HUES64 (cell line): ENCODE measurements around the gene PFKP.

Experiments used
- H3K27ac ChIP-seq: 2 replicates; pipeline ENCODE4 v1.7.0; 2013; ENCODE audit warnings: low read depth, low read length, inconsistent platforms
- H3K27me3 ChIP-seq: 2 replicates; pipeline ENCODE4 v1.6.1; 2013; ENCODE audit warnings: mild to moderate bottlenecking, low read length; ENCODE audit not compliant: insufficient read depth
- H3K36me3 ChIP-seq: 2 replicates; pipeline ENCODE4 v1.6.1; 2013; ENCODE audit warnings: mild to moderate bottlenecking, low read length; ENCODE audit not compliant: insufficient read depth
- H3K4me1 ChIP-seq: 2 replicates; pipeline ENCODE4 v1.6.1; 2013; ENCODE audit warnings: mild to moderate bottlenecking, low read length, moderate library complexity; ENCODE audit not compliant: insufficient read depth
- H3K4me3 ChIP-seq: 2 replicates; pipeline ENCODE4 v1.5.1; 2013; ENCODE audit warnings: mild to moderate bottlenecking, low read length, moderate library complexity
- H3K9ac ChIP-seq: 2 replicates; pipeline ENCODE4 v1.6.1; 2013; ENCODE audit warnings: mild to moderate bottlenecking, low read depth, low read length
- H3K9me3 ChIP-seq: 2 replicates; pipeline ENCODE4 v1.6.1; 2013; ENCODE audit warnings: low read depth, low read length; ENCODE audit not compliant: insufficient read depth
- WGBS: fragments of 150-250, 120-280 bp; methylation state at CpG from one replicate; pipeline ENCODE4 v1.1.7; 2013; ENCODE audit warnings: missing lambda C conversion rate; 5-methylcytosine and 5-hydroxymethylcytosine counted together

The PFKP gene

GRCh38 chr10:3122486-3123205 is 55.3 kb downstream of the PFKP start:
- H3K27ac ChIP-seq: no peak overlapping the region
- no peak overlapping the region for H3K4me3 ChIP-seq
- H3K36me3 ChIP-seq: peaks cover 91% of the 10 kb centered on the region
- 95% methylated on average over 27 of the region's 27 CpGs for WGBS
- H3K4me1 ChIP-seq: no peaks in the 10 kb centered on the region; the same call in 1 of the 2 replicates
- H3K9ac ChIP-seq: no peak overlapping the region
- no peaks in the 10 kb centered on the region for H3K27me3 ChIP-seq
- H3K9me3 ChIP-seq: no peaks in the 10 kb centered on the region

GRCh38 chr10:3123571-3124411 is 56.4 kb downstream of the PFKP start:
- H3K36me3 ChIP-seq: peaks cover 94% of the 10 kb centered on the region
- H3K4me1 ChIP-seq: no peaks in the 10 kb centered on the region; the same call in 1 of the 2 replicates
- no peak overlapping the region for H3K9ac ChIP-seq
- no peaks in the 10 kb centered on the region for H3K9me3 ChIP-seq
- no peak overlapping the region for H3K27ac ChIP-seq
- H3K4me3 ChIP-seq: no peak overlapping the region
- WGBS: 83% methylated on average over 32 of the region's 32 CpGs
- H3K27me3 ChIP-seq: no peaks in the 10 kb centered on the region

- H3K9me3 ChIP-seq: no peaks in the 10 kb centered on the region
- WGBS: 93% methylated on average over 40 of the region's 40 CpGs
- peaks cover 96% of the 10 kb centered on the region for H3K36me3 ChIP-seq
- H3K4me3 ChIP-seq: no peak overlapping the region
- H3K9ac ChIP-seq: no peak overlapping the region
- H3K27me3 ChIP-seq: no peaks in the 10 kb centered on the region
- H3K4me1 ChIP-seq: no peaks in the 10 kb centered on the region; the same call in 1 of the 2 replicates
- no peak overlapping the region for H3K27ac ChIP-seq
These were observed 57.2 kb downstream of the PFKP start for GRCh38 chr10:3124412-3125175.

GRCh38 chr10:3125527-3126170 is 58.3 kb downstream of the PFKP start:
- no peaks in the 10 kb centered on the region; the same call in 1 of the 2 replicates for H3K4me1 ChIP-seq
- 96% methylated on average over 24 of the region's 24 CpGs for WGBS
- H3K36me3 ChIP-seq: peaks cover 96% of the 10 kb centered on the region
- H3K27me3 ChIP-seq: no peaks in the 10 kb centered on the region
- H3K4me3 ChIP-seq: no peak overlapping the region
- H3K9me3 ChIP-seq: no peaks in the 10 kb centered on the region
- no peak overlapping the region for H3K27ac ChIP-seq
- no peak overlapping the region; the same call in 1 of the 2 replicates for H3K9ac ChIP-seq

GRCh38 chr10:3126249-3126648 is 58.9 kb downstream of the PFKP start:
- Histone ChIP-seq H3K27ac (no peak overlapping the region), H3K4me3 (no peak overlapping the region), H3K9me3 (no peaks in the 10 kb centered on the region), H3K27me3 (no peaks in the 10 kb centered on the region), H3K4me1 (no peaks in the 10 kb centered on the region; the same call in 1 of the 2 replicates), H3K9ac (no peak overlapping the region; the same call in 1 of the 2 replicates), H3K36me3 (peaks cover 96% of the 10 kb centered on the region)
- WGBS: 94% methylated on average over 15 of the region's 15 CpGs

DNA sequence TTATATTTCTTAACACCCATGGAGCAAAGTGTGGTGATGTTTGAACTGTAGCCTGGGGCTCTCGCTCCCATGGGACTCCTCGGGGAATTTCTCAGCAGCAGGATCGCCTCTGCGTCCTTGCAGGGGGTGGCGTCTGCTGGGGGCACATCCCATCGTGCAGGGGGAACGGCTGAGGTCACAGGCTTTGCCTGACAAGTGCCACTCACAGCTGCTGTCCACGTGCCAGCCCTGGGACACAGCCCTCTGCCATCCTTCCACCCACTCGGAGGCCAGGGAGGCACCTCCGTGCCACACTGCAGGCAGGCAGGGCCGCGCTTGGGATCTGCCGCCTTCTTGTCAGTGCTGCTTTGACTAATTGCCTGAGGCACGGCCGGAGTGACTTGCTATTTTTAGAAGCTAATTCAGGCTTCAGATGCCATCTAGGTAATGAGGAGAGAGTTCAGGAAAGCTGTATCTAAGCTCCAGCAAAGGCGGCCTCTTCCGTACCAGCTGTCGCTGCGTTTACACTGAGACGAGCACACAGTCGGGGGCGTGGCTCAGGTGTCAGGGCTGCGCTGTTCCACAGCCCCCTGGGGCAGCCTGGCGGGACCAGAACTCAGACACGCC is 59.5 kb downstream of the PFKP start:
- 86% methylated on average over 25 of the region's 25 CpGs for WGBS
- H3K36me3 ChIP-seq: peaks cover 95% of the 10 kb centered on the region

GRCh38 chr10:3127921-3128320 is 60.6 kb downstream of the PFKP start:
- H3K9ac ChIP-seq: no peak overlapping the region
- 86% methylated on average over 10 of the region's 10 CpGs for WGBS
- H3K27me3 ChIP-seq: no peaks in the 10 kb centered on the region
- no peak overlapping the region for H3K27ac ChIP-seq
- H3K36me3 ChIP-seq: peaks cover 95% of the 10 kb centered on the region
- H3K9me3 ChIP-seq: no peaks in the 10 kb centered on the region
- no peaks in the 10 kb centered on the region; the same call in 1 of the 2 replicates for H3K4me1 ChIP-seq
- no peak overlapping the region for H3K4me3 ChIP-seq

More for the DNA sequence above, 59.5 kb downstream of the PFKP start:
- H3K4me1 ChIP-seq: no peaks in the 10 kb centered on the region; the same call in 1 of the 2 replicates
- H3K9ac ChIP-seq: no peak overlapping the region; the same call in 1 of the 2 replicates
- H3K27ac ChIP-seq: no peak overlapping the region
- H3K9me3 ChIP-seq: no peaks in the 10 kb centered on the region
- H3K4me3 ChIP-seq: no peak overlapping the region
- H3K27me3 ChIP-seq: no peaks in the 10 kb centered on the region

- H3K4me3 ChIP-seq: no peak overlapping the region
- no peaks in the 10 kb centered on the region for H3K27me3 ChIP-seq
- H3K4me1 ChIP-seq: no peaks in the 10 kb centered on the region; the same call in 1 of the 2 replicates
- WGBS: 94% methylated on average over 24 of the region's 24 CpGs
- peaks cover 95% of the 10 kb centered on the region for H3K36me3 ChIP-seq
- H3K9ac ChIP-seq: no peak overlapping the region
- H3K27ac ChIP-seq: no peak overlapping the region
- no peaks in the 10 kb centered on the region for H3K9me3 ChIP-seq
These were observed 61.2 kb downstream of the PFKP start for GRCh38 chr10:3128379-3129130.

- H3K9ac ChIP-seq: no peak overlapping the region
- H3K27me3 ChIP-seq: no peaks in the 10 kb centered on the region
- 97% methylated on average over 40 of the region's 40 CpGs for WGBS
- H3K36me3 ChIP-seq: peaks cover 96% of the 10 kb centered on the region
- H3K4me3 ChIP-seq: no peak overlapping the region
- no peaks in the 10 kb centered on the region for H3K9me3 ChIP-seq
- no peak overlapping the region for H3K27ac ChIP-seq
- H3K4me1 ChIP-seq: no peaks in the 10 kb centered on the region; the same call in 1 of the 2 replicates
These were observed 62.4 kb downstream of the PFKP start for GRCh38 chr10:3129581-3130340.
